Liver (tissue), 3 donors: Measurements from ENCODE around the gene TSPYL6.

Source experiments
- GABPA ChIP-seq, 2 donors: IDR thresholded peaks in 1 of 2; conservative IDR thresholded peaks in 1 of 2; 2 replicates each; pipeline ENCODE4 v1.6.1; 2016; ENCODE audit warnings: antibody characterized with exemption in 2 of 2, mild to moderate bottlenecking in 1 of 2, moderate library complexity in 1 of 2
- TAF1 ChIP-seq: conservative IDR thresholded peaks from 2 replicates; pipeline ENCODE4 v1.6.1; 2016; ENCODE audit warnings: antibody characterized with exemption, mild to moderate bottlenecking
- TF ChIP-seq, protein P1 (sequence below): fragments of 150-350 bp; IDR thresholded peaks from 2 replicates; pipeline ENCODE4 v1.5.1; 2017; ENCODE audit warnings: improper control_type of control experiment, low read depth, low read length; ENCODE audit not compliant: missing input control
- donor health status: healthy.
- donor health status: healthy.

DNA sequence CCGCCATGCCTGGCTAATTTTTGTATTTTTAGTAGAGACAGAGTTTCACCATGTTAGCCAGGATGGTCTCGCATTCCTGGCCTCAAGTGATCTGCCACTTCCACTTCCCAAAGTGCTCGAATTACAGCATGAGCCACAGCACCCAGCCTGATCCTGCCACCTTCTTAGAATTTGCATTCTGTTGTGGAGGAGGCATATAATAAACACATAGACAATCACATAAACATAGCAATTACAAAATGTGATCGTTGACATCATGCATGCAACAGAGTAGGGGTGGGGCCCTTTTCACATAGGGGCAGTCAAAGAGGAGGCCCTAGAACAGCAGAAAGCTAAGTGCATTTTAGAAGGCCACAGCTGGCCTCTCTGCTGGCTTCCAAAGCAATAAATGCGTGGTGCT lies 39.9 kb upstream of the TSPYL6 start:
- TF ChIP-seq TAF1 (no peak), GABPA (IDR thresholded peaks at IDR 0.05 in 1 of 2, conservative IDR thresholded peaks at IDR 0.05 in 1 of 2) (no peak)
- TF ChIP-seq, protein P1, sequence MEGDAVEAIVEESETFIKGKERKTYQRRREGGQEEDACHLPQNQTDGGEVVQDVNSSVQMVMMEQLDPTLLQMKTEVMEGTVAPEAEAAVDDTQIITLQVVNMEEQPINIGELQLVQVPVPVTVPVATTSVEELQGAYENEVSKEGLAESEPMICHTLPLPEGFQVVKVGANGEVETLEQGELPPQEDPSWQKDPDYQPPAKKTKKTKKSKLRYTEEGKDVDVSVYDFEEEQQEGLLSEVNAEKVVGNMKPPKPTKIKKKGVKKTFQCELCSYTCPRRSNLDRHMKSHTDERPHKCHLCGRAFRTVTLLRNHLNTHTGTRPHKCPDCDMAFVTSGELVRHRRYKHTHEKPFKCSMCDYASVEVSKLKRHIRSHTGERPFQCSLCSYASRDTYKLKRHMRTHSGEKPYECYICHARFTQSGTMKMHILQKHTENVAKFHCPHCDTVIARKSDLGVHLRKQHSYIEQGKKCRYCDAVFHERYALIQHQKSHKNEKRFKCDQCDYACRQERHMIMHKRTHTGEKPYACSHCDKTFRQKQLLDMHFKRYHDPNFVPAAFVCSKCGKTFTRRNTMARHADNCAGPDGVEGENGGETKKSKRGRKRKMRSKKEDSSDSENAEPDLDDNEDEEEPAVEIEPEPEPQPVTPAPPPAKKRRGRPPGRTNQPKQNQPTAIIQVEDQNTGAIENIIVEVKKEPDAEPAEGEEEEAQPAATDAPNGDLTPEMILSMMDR, result no peak
